Fibroblast of lung (primary cell): Measurements from ENCODE around the gene CLIC6. TPM values are rescaled to one million over a fixed set of nuclear protein-coding genes. Genes with fewer than 3 reads are reported as not detected.

Experiments
- DNase-seq, 2 donors: peaks; one replicate each; pipeline versions ENCODE4 v3.0.0 to v3.0.0-alpha.2; 2010; ENCODE audit warnings: low read depth in 2 of 2
- H2AFZ ChIP-seq: 2 replicates; pipeline ENCODE4 v1.5.1; 2012; ENCODE audit warnings: low read length, control low read depth, inconsistent platforms
- H3K27ac ChIP-seq: 2 replicates; pipeline ENCODE4 v1.5.1; 2011; ENCODE audit warnings: low read length, control low read depth; ENCODE audit not compliant: insufficient read depth
- H3K27me3 ChIP-seq: 2 replicates; pipeline ENCODE4 v1.5.1; 2011; ENCODE audit warnings: mild to moderate bottlenecking, low read length; ENCODE audit not compliant: control insufficient read depth, insufficient read depth
- H3K36me3 ChIP-seq: 2 replicates; pipeline ENCODE4 v1.5.1; 2011; ENCODE audit warnings: low read length; ENCODE audit not compliant: control insufficient read depth, insufficient read depth
- H3K4me1 ChIP-seq: 2 replicates; pipeline ENCODE4 v1.5.1; 2011; ENCODE audit warnings: low read length; ENCODE audit not compliant: control insufficient read depth, insufficient read depth; ENCODE audit errors: extremely low read depth
- H3K4me2 ChIP-seq: 2 replicates; pipeline ENCODE4 v1.5.1; 2011; ENCODE audit warnings: low read length, control low read depth; ENCODE audit not compliant: insufficient read depth; ENCODE audit errors: extremely low read depth
- H3K4me3 ChIP-seq, 4 experiments: fragments of 200-600 bp in 1 of 4; sonication (generic) in 1 of 4; replicated peaks in 1 of 4; 2 replicates each; pipeline ENCODE4 v1.5.1; 2011 to 2016; ENCODE audit warnings: low read length in 4 of 4, low read depth in 3 of 4, mild to moderate bottlenecking in 3 of 4, control low read depth in 2 of 4, inconsistent platforms in 1 of 4, mixed read lengths in 1 of 4; ENCODE audit not compliant: insufficient read depth in 1 of 4; ENCODE audit errors: control extremely low read depth in 1 of 4
- H3K79me2 ChIP-seq: 2 replicates; pipeline ENCODE4 v1.5.1; 2012; ENCODE audit warnings: mild to moderate bottlenecking, low read length, inconsistent platforms; ENCODE audit not compliant: control insufficient read depth, insufficient read depth
- H3K9ac ChIP-seq: 2 replicates; pipeline ENCODE4 v1.5.1; 2011; ENCODE audit warnings: mild to moderate bottlenecking, low read length, control low read depth; ENCODE audit not compliant: insufficient read depth
- H3K9me3 ChIP-seq: 2 replicates; pipeline ENCODE4 v1.5.1; 2012; ENCODE audit warnings: low read depth, low read length; ENCODE audit not compliant: control insufficient read depth, insufficient read depth
- H4K20me1 ChIP-seq: 2 replicates; pipeline ENCODE4 v1.5.1; 2011; ENCODE audit warnings: low read length; ENCODE audit not compliant: control insufficient read depth, insufficient read depth; ENCODE audit errors: extremely low read depth
- EZH2 ChIP-seq: IDR thresholded peaks from 2 replicates; pipeline ENCODE4 v1.5.1; 2012; ENCODE audit warnings: low read length, control low read depth, mild to moderate bottlenecking; ENCODE audit errors: missing control alignments
- polyA plus RNA-seq, 2 donors: library from polyadenylated mRNA; depleted of rRNA in 1 of 2; stranded (reverse) in 1 of 2; unstranded in 1 of 2; fragments of >200 nt; gene quantifications; 2 replicates each; pipeline ENCODE4 v1.2.1, GENCODE V29; 2011 to 2012; ENCODE audit warnings: missing spikeins in 1 of 2
- total RNA-seq: library from RNA; depleted of rRNA; stranded (reverse); fragments of >200 nt; gene quantifications from 2 replicates; pipeline ENCODE4 v1.2.1, GENCODE V29; 2014
- TF ChIP-seq, protein P1 (sequence below), 2 donors: IDR thresholded peaks in 1 of 2; conservative IDR thresholded peaks in 1 of 2; 1 replicate in 1 of 2; 2 replicates in 1 of 2; pipeline ENCODE4 v1.5.1; 2011 to 2012; ENCODE audit warnings: low read length in 2 of 2, control low read depth in 1 of 2, inconsistent platforms in 1 of 2, low read depth in 1 of 2, mild to moderate bottlenecking in 1 of 2

CLIC6 gene
- total and polyA plus RNA-seq, 2 donors (not counting 1 experiment from before 2014, with no cell fraction given) = 2.0 to 5.3 TPM

- H3K79me2 ChIP-seq = no peaks in the 10 kb centered on the region
- no peaks in the 10 kb centered on the region for H4K20me1 ChIP-seq
- peaks cover 11% of the 10 kb centered on the region for H3K27me3 ChIP-seq
- H3K9me3 ChIP-seq = no peaks in the 10 kb centered on the region
- no peaks in the 10 kb centered on the region for H3K36me3 ChIP-seq
- H3K9ac ChIP-seq = no peak overlapping the region
- no peak overlapping the region for H3K27ac ChIP-seq
- H3K4me3 ChIP-seq = no peak overlapping the region
- no peak for DNase-seq
- no peak overlapping the region for H3K4me2 ChIP-seq
- no peaks in the 10 kb centered on the region for H3K4me1 ChIP-seq
- no peak for TF ChIP-seq EZH2
- TF ChIP-seq, protein P1, sequence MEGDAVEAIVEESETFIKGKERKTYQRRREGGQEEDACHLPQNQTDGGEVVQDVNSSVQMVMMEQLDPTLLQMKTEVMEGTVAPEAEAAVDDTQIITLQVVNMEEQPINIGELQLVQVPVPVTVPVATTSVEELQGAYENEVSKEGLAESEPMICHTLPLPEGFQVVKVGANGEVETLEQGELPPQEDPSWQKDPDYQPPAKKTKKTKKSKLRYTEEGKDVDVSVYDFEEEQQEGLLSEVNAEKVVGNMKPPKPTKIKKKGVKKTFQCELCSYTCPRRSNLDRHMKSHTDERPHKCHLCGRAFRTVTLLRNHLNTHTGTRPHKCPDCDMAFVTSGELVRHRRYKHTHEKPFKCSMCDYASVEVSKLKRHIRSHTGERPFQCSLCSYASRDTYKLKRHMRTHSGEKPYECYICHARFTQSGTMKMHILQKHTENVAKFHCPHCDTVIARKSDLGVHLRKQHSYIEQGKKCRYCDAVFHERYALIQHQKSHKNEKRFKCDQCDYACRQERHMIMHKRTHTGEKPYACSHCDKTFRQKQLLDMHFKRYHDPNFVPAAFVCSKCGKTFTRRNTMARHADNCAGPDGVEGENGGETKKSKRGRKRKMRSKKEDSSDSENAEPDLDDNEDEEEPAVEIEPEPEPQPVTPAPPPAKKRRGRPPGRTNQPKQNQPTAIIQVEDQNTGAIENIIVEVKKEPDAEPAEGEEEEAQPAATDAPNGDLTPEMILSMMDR (conservative IDR thresholded peaks at IDR 0.05 in 1 of 2, IDR thresholded peaks at IDR 0.05 in 1 of 2; ENCODE audit: low read depth in 1 of 2, low read length in 2 of 2) = no peak
- no peak overlapping the region for H2AFZ ChIP-seq
Observed at GRCh38 chr21:34650861-34651431, 17.8 kb upstream of the CLIC6 start.

DNA sequence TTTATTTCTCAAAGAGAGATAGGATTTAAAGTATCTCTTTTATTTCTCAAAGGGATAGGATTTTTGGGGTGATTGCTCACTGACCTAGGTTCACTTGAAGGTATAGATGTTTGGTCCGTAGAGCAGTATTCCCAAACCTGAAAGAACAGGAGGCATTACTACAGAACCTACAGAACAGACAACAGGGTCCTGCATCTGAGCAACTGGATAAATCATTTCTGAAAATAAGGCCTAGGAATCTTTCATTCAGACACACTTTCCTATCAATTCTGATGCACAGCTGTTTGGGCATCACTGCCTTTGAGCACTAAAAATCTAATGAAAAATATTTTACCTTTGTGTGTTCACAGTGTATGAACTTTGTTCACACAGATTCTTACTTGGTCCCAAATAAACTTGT lies 17.2 kb upstream of the CLIC6 start:
- H3K4me1 ChIP-seq = no peaks in the 10 kb centered on the region
- H3K36me3 ChIP-seq = no peaks in the 10 kb centered on the region
- no peaks in the 10 kb centered on the region for H3K9me3 ChIP-seq
- H3K4me3 ChIP-seq = no peak overlapping the region
- H3K79me2 ChIP-seq = no peaks in the 10 kb centered on the region
- no peak overlapping the region for H3K27ac ChIP-seq
- no peak overlapping the region for H2AFZ ChIP-seq
- no peak overlapping the region for H3K9ac ChIP-seq
- no peaks in the 10 kb centered on the region for H4K20me1 ChIP-seq
- H3K4me2 ChIP-seq = no peak overlapping the region
- no peak for DNase-seq
- no peak for TF ChIP-seq EZH2
- TF ChIP-seq, protein P1 (conservative IDR thresholded peaks at IDR 0.05 in 1 of 2, IDR thresholded peaks at IDR 0.05 in 1 of 2; ENCODE audit: low read depth in 1 of 2, low read length in 2 of 2) = no peak
- H3K27me3 ChIP-seq = peaks cover 16% of the 10 kb centered on the region

DNA sequence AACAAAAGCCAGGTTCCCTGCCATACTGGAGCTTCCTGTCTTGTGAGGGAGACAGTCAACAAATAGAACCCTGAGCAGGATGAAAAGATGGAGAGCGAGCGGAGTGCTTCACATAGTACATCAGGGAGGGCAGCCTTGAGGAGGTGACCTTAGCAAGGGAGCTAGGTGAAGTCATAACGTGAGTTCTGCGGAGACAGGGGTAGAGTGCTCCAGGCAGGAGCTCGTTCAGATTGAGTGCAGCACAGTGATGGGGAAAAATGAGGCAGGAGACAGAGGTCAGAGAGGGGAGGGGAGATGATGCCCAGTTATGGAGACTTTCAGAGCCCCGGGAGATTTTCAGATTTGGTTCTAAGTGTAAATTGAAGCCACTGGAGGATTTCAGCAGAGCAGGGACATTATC lies 15.3 kb upstream of the CLIC6 start:
- Histone ChIP-seq H3K79me2 (no peaks in the 10 kb centered on the region), H3K9me3 (no peaks in the 10 kb centered on the region), H3K4me1 (no peaks in the 10 kb centered on the region), H3K4me2 (no peak overlapping the region), H3K4me3 (no peak overlapping the region), H3K27me3 (peaks cover 22% of the 10 kb centered on the region), H3K27ac (no peak overlapping the region), H2AFZ (no peak overlapping the region), H4K20me1 (peaks cover 2% of the 10 kb centered on the region), H3K36me3 (no peaks in the 10 kb centered on the region), H3K9ac (no peak overlapping the region)
- no peak for TF ChIP-seq EZH2
- TF ChIP-seq, protein P1 (conservative IDR thresholded peaks at IDR 0.05 in 1 of 2, IDR thresholded peaks at IDR 0.05 in 1 of 2; ENCODE audit: low read depth in 1 of 2, low read length in 2 of 2) = no peak
- DNase-seq = no peak
